ENCODE measurements around the gene GLIS1.

GLIS1 gene

DNA sequence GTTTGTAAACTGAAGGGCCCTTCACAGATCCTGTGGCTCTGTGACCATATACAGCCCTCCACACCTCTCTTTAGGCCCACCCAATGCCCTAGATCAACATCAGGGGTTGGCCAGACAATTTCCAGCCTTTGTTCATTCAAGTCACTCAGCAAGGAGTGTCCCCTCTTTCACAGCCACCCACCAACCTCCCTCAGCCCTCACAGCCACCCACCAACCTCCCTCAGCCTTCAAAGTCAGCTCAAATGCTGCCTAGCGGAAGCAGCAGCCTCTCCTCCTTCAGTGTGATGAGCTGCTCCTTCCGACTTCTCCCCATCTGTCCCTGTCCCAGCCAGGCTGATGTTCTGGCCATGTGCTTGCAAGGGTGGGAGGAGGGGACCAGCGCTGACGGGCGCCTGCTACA, 208.4 kb downstream of the GLIS1 start:
- TF ChIP-seq, protein P1, sequence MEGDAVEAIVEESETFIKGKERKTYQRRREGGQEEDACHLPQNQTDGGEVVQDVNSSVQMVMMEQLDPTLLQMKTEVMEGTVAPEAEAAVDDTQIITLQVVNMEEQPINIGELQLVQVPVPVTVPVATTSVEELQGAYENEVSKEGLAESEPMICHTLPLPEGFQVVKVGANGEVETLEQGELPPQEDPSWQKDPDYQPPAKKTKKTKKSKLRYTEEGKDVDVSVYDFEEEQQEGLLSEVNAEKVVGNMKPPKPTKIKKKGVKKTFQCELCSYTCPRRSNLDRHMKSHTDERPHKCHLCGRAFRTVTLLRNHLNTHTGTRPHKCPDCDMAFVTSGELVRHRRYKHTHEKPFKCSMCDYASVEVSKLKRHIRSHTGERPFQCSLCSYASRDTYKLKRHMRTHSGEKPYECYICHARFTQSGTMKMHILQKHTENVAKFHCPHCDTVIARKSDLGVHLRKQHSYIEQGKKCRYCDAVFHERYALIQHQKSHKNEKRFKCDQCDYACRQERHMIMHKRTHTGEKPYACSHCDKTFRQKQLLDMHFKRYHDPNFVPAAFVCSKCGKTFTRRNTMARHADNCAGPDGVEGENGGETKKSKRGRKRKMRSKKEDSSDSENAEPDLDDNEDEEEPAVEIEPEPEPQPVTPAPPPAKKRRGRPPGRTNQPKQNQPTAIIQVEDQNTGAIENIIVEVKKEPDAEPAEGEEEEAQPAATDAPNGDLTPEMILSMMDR (IDR thresholded peaks at IDR 0.05; ENCODE audit: extremely low read depth, missing control alignments): no peak
- DNase-seq (ENCODE audit: low spot score): no peak

DNA sequence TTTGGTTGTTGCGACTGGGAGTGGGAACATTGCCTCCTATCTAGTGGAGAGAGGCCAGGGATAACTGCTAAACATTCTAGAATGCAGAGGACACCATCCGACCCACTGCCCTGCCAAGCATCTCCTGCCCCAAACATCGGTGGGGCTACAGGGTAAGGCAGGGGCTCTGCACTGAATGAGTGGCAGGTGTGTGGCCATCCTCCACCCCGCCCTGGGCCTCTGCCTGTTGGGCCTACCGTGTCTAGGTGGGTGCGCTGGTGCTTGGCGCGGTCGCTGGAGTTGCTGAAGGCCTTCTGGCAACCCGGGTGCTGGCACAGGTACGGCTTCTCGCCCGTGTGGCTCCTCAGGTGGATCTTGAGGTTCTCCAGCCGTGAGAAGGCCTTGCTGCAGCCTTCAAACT, 209.4 kb downstream of the GLIS1 start:
- TF ChIP-seq, protein P1 (IDR thresholded peaks at IDR 0.05; ENCODE audit: extremely low read depth, missing control alignments): no peak
- DNase-seq (ENCODE audit: low spot score): no peak

DNA sequence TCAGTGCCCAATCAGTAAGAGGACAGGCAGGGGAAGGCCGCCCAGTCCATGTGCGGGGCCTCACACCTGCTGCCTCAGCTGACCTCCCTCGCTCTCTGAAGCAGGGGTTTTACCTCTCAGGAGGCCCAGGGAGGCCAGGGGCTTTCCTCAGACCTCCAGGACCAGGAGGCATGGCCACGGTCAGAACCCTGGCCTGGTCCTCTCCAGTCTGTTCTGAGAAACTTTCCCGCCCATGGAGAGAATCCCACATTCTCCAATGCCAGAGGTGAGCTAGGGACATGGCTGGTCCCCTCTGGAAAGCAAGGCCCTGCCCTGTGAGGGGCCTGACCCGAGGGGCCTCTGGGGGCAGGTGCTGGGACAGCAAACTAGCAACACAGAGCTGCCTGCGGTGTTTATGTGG, 211.6 kb downstream of the GLIS1 start:
- DNase-seq (ENCODE audit: low spot score): no peak
- TF ChIP-seq, protein P1 (IDR thresholded peaks at IDR 0.05; ENCODE audit: extremely low read depth, missing control alignments): no peak

DNA sequence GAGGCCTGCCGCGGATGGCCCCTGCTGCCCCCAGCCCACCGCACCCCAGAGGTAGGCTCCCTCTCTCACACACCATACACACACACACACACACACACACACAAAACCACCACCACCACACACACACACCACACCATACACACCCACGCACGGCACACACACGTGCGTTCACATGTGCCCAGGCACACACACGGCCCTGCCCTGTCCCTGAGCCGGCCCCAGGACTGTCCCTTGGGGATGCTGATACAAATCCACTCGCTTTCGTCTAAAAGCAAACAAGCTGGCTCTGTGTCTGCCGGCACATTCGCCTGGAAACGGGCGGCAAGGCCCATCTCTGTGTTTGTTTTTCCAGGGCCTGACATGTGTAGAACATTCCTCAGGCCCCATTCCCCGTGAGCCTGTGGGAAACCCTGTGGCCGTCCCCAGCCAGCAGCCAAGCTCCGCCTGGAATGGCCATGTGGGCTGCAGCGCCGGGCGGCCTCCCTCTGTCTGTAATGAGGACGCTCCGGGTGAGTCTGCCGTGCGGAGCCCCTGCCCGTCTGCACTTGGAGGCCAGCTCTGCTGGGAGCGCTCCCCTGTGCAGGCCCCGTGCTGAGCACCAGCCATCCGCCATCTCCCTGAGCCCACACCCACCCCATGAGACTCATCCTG, 212.4 kb downstream of the GLIS1 start:
- TF ChIP-seq, protein P1 (IDR thresholded peaks at IDR 0.05; ENCODE audit: extremely low read depth, missing control alignments): no peak
- DNase-seq (ENCODE audit: low spot score): no peak

DNA sequence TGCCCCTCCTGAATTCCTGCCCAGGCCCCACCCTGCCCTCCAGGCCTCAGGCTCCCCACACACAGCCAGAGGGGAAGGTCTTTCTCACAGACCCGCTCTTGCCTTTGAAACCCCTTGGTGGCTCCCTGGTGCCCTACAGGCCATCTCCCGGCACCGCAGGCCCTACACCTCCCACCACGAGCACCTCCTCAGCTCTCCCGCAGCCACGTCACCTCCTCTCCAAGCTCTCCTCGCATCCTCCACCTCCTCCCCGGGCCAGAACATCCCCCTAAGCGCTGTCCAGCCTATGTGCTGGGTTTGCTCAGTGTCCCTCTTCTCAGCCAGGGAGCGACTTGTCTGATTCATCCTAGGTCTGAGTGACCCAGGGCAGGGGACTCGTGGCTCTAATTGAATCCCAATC, 213.4 kb downstream of the GLIS1 start:
- TF ChIP-seq, protein P1 (IDR thresholded peaks at IDR 0.05; ENCODE audit: extremely low read depth, missing control alignments): no peak
- no peak for DNase-seq (ENCODE audit: low spot score)

DNA sequence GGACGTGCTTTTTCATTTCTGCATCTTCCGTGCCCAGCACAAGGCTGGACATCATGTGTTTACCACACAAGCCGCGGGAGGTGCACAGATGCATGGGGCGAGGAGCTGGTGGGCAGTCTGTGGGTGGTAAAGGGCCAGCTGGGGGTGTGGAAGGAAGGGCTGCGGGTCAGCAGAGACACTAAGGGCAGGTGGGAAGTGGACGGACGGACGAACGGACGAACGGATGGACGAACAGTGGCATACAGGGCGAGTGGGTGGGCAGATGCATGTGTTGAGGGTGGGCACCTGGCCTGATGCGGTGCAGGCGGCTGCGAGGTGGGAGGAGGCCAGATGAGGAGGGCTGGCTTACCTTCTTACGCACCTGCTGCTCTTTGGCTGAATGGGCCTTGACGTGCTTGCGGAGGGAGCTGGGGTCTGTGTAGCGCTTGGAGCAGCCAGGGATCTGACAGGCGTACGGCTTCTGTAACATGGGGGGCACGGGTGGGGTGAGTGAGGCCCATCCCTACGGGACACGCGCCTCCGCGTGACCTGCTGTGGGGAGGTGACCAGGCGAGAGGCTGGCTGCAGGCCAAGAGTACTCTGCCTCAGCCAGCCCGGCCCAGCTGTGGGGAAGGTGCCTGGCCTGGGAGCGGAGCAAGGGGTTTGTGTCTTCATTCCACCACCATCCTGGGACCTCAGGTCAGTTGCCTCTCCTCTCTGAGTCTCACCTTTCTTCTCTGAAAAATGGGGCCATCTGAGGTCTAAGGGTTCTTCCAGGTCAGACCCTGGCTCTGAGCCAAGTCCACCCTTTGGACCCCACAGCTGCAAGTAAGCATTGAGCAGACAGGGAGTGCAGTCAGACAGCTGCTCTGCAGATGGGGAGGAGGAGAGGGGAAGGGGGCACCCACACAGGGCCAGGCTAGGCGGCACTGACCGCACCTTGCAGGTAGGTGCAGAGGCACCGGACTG, 214.3 kb downstream of the GLIS1 start:
- TF ChIP-seq, protein P1 (IDR thresholded peaks at IDR 0.05; ENCODE audit: extremely low read depth, missing control alignments): no peak
- no peak for DNase-seq (ENCODE audit: low spot score)

DNA sequence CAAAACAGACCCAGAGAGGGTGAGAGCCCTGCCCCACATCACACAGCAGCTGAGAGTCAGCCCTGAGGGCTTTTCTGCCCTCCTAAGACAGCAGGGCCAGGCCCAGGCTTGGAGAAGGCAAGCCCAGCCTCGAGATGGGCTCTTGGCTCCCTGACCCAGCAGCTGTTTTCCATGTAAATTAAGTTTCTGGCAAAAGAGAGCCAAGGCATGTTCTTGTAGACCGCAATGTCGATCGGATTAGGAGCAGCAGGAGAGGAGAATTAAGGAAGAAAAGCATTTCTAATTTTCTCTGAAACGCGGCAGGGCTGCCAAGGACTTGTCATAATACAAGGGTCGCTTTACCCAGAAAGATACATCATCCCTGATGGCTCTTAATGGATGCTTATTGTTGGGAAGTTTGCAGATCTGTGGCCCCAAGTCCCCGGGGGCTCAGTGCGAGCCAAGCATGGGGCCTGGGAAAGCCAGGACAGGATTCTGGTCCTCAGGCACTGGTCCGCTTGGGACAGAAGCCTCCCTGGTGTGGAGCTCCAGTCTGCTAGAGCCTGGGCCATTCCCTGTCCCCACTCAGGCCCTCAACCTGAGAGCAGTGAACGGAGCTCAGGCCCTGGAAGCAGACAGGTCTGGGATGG, 216.9 kb downstream of the GLIS1 start:
- DNase-seq (ENCODE audit: low spot score): no peak
- TF ChIP-seq, protein P1 (IDR thresholded peaks at IDR 0.05; ENCODE audit: extremely low read depth, missing control alignments): no peak

Measured in GM20000 (cell line).